ENCODE data around the gene RGS9.

RGS9 gene

DNA sequence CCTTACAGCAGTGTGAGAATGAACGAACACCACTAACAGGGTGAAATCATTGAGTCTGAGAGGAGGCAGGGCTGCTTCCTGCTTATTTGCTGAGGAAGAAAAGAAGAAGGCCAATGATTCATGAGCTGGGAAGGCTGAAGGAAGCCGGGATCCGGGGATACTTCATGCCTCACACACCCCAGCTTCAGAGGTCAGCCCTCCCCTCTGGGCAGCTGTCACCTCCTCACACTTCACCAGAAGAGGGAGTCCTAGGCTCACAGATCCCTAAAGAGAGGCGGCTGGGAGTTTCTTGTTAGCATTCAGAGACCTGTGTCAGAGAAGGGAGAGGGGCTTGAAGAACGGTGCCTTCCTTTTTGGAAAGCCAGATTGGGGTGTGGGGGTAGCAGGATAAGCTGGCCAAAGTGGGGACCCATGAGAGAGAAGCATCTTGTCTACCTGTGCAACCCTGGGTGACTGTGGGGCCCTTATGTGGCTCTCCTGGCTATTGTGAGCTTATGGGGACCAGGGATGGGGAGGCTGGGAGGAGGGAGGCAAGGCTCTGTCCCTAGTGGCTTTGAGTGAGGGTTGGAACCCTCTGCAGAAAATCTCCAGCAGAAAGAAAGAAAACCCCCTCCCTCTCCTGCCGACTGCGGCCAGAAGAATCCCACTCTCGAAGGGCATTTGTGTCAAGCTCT, 94.6 kb downstream of the RGS9 start:
- Mint-ChIP-seq H3K36me3 (no peaks in the 10 kb centered on the region), H3K4me3 (no peak overlapping the region), H3K27ac (no peak overlapping the region), H3K9me3 (peaks cover 3% of the 10 kb centered on the region), H3K4me1 (peaks cover 8% of the 10 kb centered on the region), H3K27me3 (peaks cover 6% of the 10 kb centered on the region)
- ATAC-seq (ENCODE audit: low read depth) (no peak), DNase-seq (ENCODE audit: low spot score in 2 of 2) (no peak)

GRCh38 chr17:65235284-65235683, 98.1 kb downstream of the RGS9 start:
- peaks cover 3% of the 10 kb centered on the region for H3K9me3 Mint-ChIP-seq
- peaks cover 5% of the 10 kb centered on the region for H3K27me3 Mint-ChIP-seq
- no peaks in the 10 kb centered on the region for H3K4me1 Mint-ChIP-seq
- H3K27ac Mint-ChIP-seq, result no peak overlapping the region
- DNase-seq (ENCODE audit: low spot score in 2 of 2) (no peak), ATAC-seq (ENCODE audit: low read depth) (no peak)
- H3K4me3 Mint-ChIP-seq, result no peak overlapping the region
- no peaks in the 10 kb centered on the region for H3K36me3 Mint-ChIP-seq

GRCh38 chr17:65236321-65236720, 99.2 kb downstream of the RGS9 start:
- H3K4me1 Mint-ChIP-seq, result no peaks in the 10 kb centered on the region
- H3K36me3 Mint-ChIP-seq, result no peaks in the 10 kb centered on the region
- no peak overlapping the region for H3K4me3 Mint-ChIP-seq
- DNase-seq (ENCODE audit: low spot score in 2 of 2), result no peak
- H3K9me3 Mint-ChIP-seq, result peaks cover 3% of the 10 kb centered on the region
- ATAC-seq (ENCODE audit: low read depth), result no peak
- peaks cover 5% of the 10 kb centered on the region for H3K27me3 Mint-ChIP-seq
- no peak overlapping the region for H3K27ac Mint-ChIP-seq

- Mint-ChIP-seq H3K27ac (no peak overlapping the region), H3K36me3 (no peaks in the 10 kb centered on the region), H3K4me3 (no peak overlapping the region), H3K9me3 (no peaks in the 10 kb centered on the region), H3K4me1 (no peaks in the 10 kb centered on the region), H3K27me3 (peaks cover 20% of the 10 kb centered on the region)
- ATAC-seq (ENCODE audit: low read depth) (no peak), DNase-seq (ENCODE audit: low spot score in 2 of 2) (no peak)
Observed at GRCh38 chr17:65243838-65244625, 106.9 kb downstream of the RGS9 start.

- Mint-ChIP-seq H3K36me3 (no peaks in the 10 kb centered on the region), H3K4me1 (no peaks in the 10 kb centered on the region), H3K9me3 (no peaks in the 10 kb centered on the region), H3K4me3 (no peak overlapping the region), H3K27me3 (peaks cover 29% of the 10 kb centered on the region), H3K27ac (no peak overlapping the region)
- ATAC-seq (ENCODE audit: low read depth) (no peak), DNase-seq (ENCODE audit: low spot score in 2 of 2) (no peak)
Observed at GRCh38 chr17:65246252-65246651, 109.1 kb downstream of the RGS9 start.

DNA sequence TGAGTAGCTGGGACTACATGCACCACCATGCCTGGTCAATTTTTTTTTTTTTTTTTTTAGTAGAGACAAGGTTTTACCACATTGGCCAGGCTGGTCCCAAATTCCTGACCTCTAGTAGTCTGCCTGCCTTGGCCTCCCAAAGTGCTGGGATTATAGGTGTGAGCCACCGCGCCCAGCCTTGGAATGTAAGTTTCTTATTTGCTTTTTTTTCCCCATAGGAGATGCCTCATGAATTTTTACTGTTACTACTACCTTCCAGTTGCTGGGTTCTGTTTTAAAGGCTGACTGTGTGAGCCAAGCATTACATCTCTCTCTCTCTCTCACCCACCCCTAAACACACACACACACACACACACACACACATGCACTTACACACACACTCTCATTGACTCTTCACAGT, 112.6 kb downstream of the RGS9 start:
- DNase-seq (ENCODE audit: low spot score in 2 of 2) (no peak), ATAC-seq (ENCODE audit: low read depth) (no peak)
- H3K4me1 Mint-ChIP-seq, result no peaks in the 10 kb centered on the region
- no peak overlapping the region for H3K27ac Mint-ChIP-seq
- no peaks in the 10 kb centered on the region for H3K36me3 Mint-ChIP-seq
- peaks cover 5% of the 10 kb centered on the region for H3K9me3 Mint-ChIP-seq
- H3K27me3 Mint-ChIP-seq, result peaks cover 35% of the 10 kb centered on the region
- H3K4me3 Mint-ChIP-seq, result no peak overlapping the region

DNA sequence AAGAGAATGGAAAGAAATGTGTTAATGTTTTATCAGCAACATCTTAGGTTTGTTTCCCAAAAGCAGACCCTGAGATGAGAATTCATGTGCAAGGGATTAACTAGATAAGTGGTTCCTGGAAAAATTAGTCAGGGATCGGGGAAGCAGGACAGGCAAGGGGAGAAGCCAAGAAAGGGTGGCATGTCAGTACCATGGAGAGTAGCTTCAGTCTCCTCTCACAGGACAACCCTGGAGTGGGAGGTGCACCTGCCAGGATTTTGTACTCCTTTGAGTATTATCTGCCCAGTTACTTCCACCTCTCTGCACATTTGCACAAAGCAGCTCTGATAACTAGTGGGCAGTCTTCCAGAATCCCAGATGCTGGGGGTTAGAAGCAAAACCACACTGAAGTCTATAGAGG, 117.0 kb downstream of the RGS9 start:
- ATAC-seq (ENCODE audit: low read depth), result no peak
- Mint-ChIP-seq H3K4me1 (no peaks in the 10 kb centered on the region), H3K36me3 (no peaks in the 10 kb centered on the region), H3K9me3 (peaks cover 8% of the 10 kb centered on the region), H3K4me3 (no peak overlapping the region), H3K27ac (no peak overlapping the region), H3K27me3 (peaks cover 23% of the 10 kb centered on the region)
- DNase-seq (ENCODE audit: low spot score in 2 of 2), result no peak

- Mint-ChIP-seq H3K27me3 (peaks cover 15% of the 10 kb centered on the region), H3K9me3 (peaks cover 4% of the 10 kb centered on the region), H3K36me3 (no peaks in the 10 kb centered on the region), H3K4me3 (no peak overlapping the region), H3K27ac (no peak overlapping the region), H3K4me1 (no peaks in the 10 kb centered on the region)
- DNase-seq (ENCODE audit: low spot score in 2 of 2), result no peak
- ATAC-seq (ENCODE audit: low read depth), result no peak
Observed at GRCh38 chr17:65259281-65259680, 122.1 kb downstream of the RGS9 start.

GRCh38 chr17:65259696-65260485, 122.7 kb downstream of the RGS9 start:
- H3K4me3 Mint-ChIP-seq, result no peak overlapping the region
- ATAC-seq (ENCODE audit: low read depth), result no peak
- H3K9me3 Mint-ChIP-seq, result peaks cover 4% of the 10 kb centered on the region
- no peak overlapping the region for H3K27ac Mint-ChIP-seq
- DNase-seq (ENCODE audit: low spot score in 2 of 2), result no peak
- H3K4me1 Mint-ChIP-seq, result no peaks in the 10 kb centered on the region
- no peaks in the 10 kb centered on the region for H3K36me3 Mint-ChIP-seq
- peaks cover 15% of the 10 kb centered on the region for H3K27me3 Mint-ChIP-seq

- DNase-seq (ENCODE audit: low spot score in 2 of 2) (no peak), ATAC-seq (ENCODE audit: low read depth) (no peak)
- Mint-ChIP-seq H3K9me3 (peaks cover 4% of the 10 kb centered on the region), H3K4me1 (no peaks in the 10 kb centered on the region), H3K4me3 (no peak overlapping the region), H3K27me3 (peaks cover 15% of the 10 kb centered on the region), H3K27ac (no peak overlapping the region), H3K36me3 (no peaks in the 10 kb centered on the region)
Observed at GRCh38 chr17:65260626-65261025, 123.5 kb downstream of the RGS9 start.

GRCh38 chr17:65261152-65261551, 124.0 kb downstream of the RGS9 start:
- ATAC-seq (ENCODE audit: low read depth) (no peak), DNase-seq (ENCODE audit: low spot score in 2 of 2) (no peak)
- H3K4me3 Mint-ChIP-seq, result no peak overlapping the region
- H3K27me3 Mint-ChIP-seq, result peaks cover 15% of the 10 kb centered on the region
- H3K4me1 Mint-ChIP-seq, result no peaks in the 10 kb centered on the region
- H3K9me3 Mint-ChIP-seq, result peaks cover 5% of the 10 kb centered on the region
- H3K36me3 Mint-ChIP-seq, result no peaks in the 10 kb centered on the region
- no peak overlapping the region for H3K27ac Mint-ChIP-seq

GRCh38 chr17:65261682-65262636, 124.8 kb downstream of the RGS9 start:
- Mint-ChIP-seq H3K36me3 (no peaks in the 10 kb centered on the region), H3K27me3 (peaks cover 15% of the 10 kb centered on the region), H3K9me3 (peaks cover 4% of the 10 kb centered on the region), H3K4me3 (no peak overlapping the region), H3K4me1 (no peaks in the 10 kb centered on the region), H3K27ac (no peak overlapping the region)
- ATAC-seq (ENCODE audit: low read depth), result no peak
- no peak for DNase-seq (ENCODE audit: low spot score in 2 of 2)

DNA sequence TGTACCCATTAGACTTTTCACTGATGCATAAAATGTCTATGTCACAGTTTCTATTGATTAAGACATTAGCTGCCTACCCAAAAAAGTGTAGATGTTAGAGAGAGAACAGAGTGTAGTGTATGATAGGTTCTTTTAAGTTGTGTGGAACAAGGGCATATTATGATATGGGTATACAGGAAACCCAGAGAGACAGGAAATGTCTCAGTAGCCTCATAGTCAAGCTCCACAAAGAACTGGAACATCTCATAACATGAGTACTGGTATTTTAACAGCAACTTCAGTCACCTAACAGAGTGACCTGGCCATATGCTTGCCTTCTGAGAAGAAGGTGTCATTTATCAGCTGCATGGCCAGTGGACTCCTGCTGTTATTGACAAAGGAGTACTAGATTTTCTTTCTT, 128.1 kb downstream of the RGS9 start:
- Mint-ChIP-seq H3K27ac (no peak overlapping the region), H3K4me3 (no peak overlapping the region), H3K9me3 (peaks cover 6% of the 10 kb centered on the region), H3K4me1 (no peaks in the 10 kb centered on the region), H3K36me3 (no peaks in the 10 kb centered on the region), H3K27me3 (peaks cover 16% of the 10 kb centered on the region)
- ATAC-seq (ENCODE audit: low read depth) (no peak), DNase-seq (ENCODE audit: low spot score in 2 of 2) (no peak)
